ENCODE results near the gene DDX24.

GRCh38 chr14:94093418-94093817, 12.4 kb upstream of the DDX24 start:
- no peak for TF ChIP-seq EP300 (IDR thresholded peaks at IDR 0.05)
- TF ChIP-seq, protein P1, sequence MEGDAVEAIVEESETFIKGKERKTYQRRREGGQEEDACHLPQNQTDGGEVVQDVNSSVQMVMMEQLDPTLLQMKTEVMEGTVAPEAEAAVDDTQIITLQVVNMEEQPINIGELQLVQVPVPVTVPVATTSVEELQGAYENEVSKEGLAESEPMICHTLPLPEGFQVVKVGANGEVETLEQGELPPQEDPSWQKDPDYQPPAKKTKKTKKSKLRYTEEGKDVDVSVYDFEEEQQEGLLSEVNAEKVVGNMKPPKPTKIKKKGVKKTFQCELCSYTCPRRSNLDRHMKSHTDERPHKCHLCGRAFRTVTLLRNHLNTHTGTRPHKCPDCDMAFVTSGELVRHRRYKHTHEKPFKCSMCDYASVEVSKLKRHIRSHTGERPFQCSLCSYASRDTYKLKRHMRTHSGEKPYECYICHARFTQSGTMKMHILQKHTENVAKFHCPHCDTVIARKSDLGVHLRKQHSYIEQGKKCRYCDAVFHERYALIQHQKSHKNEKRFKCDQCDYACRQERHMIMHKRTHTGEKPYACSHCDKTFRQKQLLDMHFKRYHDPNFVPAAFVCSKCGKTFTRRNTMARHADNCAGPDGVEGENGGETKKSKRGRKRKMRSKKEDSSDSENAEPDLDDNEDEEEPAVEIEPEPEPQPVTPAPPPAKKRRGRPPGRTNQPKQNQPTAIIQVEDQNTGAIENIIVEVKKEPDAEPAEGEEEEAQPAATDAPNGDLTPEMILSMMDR (IDR thresholded peaks at IDR 0.05), result no peak

Data from gastroesophageal sphincter (tissue), 3 donors.